Measurements from ENCODE around the gene DUOXA2.

The DUOXA2 gene

DNA sequence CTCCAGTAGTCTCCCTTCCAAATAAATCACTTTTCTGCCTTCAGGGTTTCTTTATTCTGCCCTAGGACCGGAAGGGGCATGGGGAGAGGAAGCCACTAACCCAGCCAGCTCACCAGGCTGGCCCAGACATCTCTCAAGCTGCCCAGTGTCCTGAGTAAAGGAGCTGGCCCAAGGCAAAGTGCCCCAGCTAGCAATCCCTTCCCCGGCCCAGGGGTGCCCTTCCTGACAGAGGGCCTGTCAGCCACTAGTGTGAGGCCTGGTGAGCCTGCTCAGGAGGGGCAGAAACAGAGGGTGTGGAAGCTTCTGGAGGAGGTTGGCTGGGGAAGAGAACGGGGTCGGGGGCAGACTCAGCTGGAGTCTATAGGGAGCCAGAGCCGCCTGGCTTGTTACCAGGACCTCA lies 51.4 kb downstream of the DUOXA2 start:
- Histone ChIP-seq H3K9ac (ENCODE audit: low read length) (no peak overlapping the region), H3K4me3 (ENCODE audit: insufficient read depth, low read length, poor library complexity, severe bottlenecking) (no peak overlapping the region), H3K79me2 (ENCODE audit: insufficient read depth, low read length) (no peaks in the 10 kb centered on the region), H3K9me2 (replicated peaks; ENCODE audit: insufficient read depth, low read length) (no peaks in the 10 kb centered on the region), H2AFZ (ENCODE audit: low read depth, low read length, severe bottlenecking) (no peak overlapping the region), H3K36me3 (ENCODE audit: low read length) (no peaks in the 10 kb centered on the region), H3K27me3 (ENCODE audit: low read length) (no peaks in the 10 kb centered on the region), H4K20me1 (ENCODE audit: low read depth, low read length) (no peaks in the 10 kb centered on the region), H3K27ac (ENCODE audit: low read depth, low read length) (no peak overlapping the region), H3K9me3 (ENCODE audit: insufficient read depth, low read length) (no peaks in the 10 kb centered on the region), H3K4me2 (ENCODE audit: low read depth, low read length, poor library complexity, severe bottlenecking) (no peak overlapping the region), H3F3A (ENCODE audit: insufficient read depth) (no peaks in the 10 kb centered on the region)
- no peak for TF ChIP-seq EZH2phosphoT487 (conservative IDR thresholded peaks at IDR 0.05; ENCODE audit: low read length)
- TF ChIP-seq, protein P1, sequence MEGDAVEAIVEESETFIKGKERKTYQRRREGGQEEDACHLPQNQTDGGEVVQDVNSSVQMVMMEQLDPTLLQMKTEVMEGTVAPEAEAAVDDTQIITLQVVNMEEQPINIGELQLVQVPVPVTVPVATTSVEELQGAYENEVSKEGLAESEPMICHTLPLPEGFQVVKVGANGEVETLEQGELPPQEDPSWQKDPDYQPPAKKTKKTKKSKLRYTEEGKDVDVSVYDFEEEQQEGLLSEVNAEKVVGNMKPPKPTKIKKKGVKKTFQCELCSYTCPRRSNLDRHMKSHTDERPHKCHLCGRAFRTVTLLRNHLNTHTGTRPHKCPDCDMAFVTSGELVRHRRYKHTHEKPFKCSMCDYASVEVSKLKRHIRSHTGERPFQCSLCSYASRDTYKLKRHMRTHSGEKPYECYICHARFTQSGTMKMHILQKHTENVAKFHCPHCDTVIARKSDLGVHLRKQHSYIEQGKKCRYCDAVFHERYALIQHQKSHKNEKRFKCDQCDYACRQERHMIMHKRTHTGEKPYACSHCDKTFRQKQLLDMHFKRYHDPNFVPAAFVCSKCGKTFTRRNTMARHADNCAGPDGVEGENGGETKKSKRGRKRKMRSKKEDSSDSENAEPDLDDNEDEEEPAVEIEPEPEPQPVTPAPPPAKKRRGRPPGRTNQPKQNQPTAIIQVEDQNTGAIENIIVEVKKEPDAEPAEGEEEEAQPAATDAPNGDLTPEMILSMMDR (IDR thresholded peaks at IDR 0.05; ENCODE audit: insufficient read depth, low read length, poor library complexity, severe bottlenecking): no peak

GRCh38 chr15:45166834-45167630 lies 52.9 kb downstream of the DUOXA2 start:
- H4K20me1 ChIP-seq (ENCODE audit: low read depth, low read length): no peaks in the 10 kb centered on the region
- H3K36me3 ChIP-seq (ENCODE audit: low read length): no peaks in the 10 kb centered on the region
- H3K9ac ChIP-seq (ENCODE audit: low read length): peak overlapping the region; percentile 74
- H3K4me2 ChIP-seq (ENCODE audit: low read depth, low read length, poor library complexity, severe bottlenecking): peak overlapping the region; percentile 70
- H3K79me2 ChIP-seq (ENCODE audit: insufficient read depth, low read length): no peaks in the 10 kb centered on the region
- H3K9me2 ChIP-seq (replicated peaks; ENCODE audit: insufficient read depth, low read length): no peaks in the 10 kb centered on the region
- H3K4me3 ChIP-seq (ENCODE audit: insufficient read depth, low read length, poor library complexity, severe bottlenecking): peak overlapping the region; percentile 57
- TF ChIP-seq EZH2phosphoT487 (conservative IDR thresholded peaks at IDR 0.05; ENCODE audit: low read length): no peak
- TF ChIP-seq, protein P1 (IDR thresholded peaks at IDR 0.05; ENCODE audit: insufficient read depth, low read length, poor library complexity, severe bottlenecking): peak; percentile 61
- H3K27ac ChIP-seq (ENCODE audit: low read depth, low read length): peak overlapping the region; percentile 47
- no peaks in the 10 kb centered on the region for H3K9me3 ChIP-seq (ENCODE audit: insufficient read depth, low read length)
- no peaks in the 10 kb centered on the region for H3F3A ChIP-seq (ENCODE audit: insufficient read depth)
- H3K27me3 ChIP-seq (ENCODE audit: low read length): no peaks in the 10 kb centered on the region
- H2AFZ ChIP-seq (ENCODE audit: low read depth, low read length, severe bottlenecking): peak overlapping the region; percentile 99

DNA sequence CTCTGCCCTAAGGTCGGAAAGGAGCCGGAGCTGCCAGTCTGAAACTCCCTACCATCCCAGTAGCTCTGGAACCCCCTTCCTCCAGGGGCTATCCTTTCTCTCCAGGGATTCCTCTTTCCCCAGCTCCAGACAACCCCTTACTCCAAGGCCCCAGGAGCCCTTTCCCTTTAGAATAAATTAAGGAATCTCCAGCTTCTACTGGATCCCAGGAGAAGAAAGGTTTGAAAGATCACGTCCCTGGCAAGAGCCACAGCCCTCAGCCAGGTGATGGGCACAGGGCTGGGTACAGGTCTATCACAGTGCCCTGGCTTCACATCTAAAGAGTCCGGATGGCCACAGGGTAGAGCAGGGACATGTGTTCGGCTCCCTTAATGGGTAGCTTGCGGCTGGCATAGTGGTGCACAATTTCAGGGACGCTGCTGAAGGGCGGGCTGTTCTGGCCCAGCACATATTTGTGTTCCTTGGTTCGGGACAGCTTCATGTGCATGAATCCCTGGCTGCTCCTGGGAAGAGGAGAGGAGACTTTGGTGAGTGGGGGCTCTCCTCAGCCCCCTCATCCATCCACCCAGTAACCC lies 53.6 kb downstream of the DUOXA2 start:
- Histone ChIP-seq H3K9ac (ENCODE audit: low read length) (peak overlapping the region; percentile 74; the same call in 1 of the 2 replicates), H3K9me2 (replicated peaks; ENCODE audit: insufficient read depth, low read length) (no peaks in the 10 kb centered on the region), H3K27me3 (ENCODE audit: low read length) (no peaks in the 10 kb centered on the region), H3F3A (ENCODE audit: insufficient read depth) (no peaks in the 10 kb centered on the region), H4K20me1 (ENCODE audit: low read depth, low read length) (no peaks in the 10 kb centered on the region), H3K9me3 (ENCODE audit: insufficient read depth, low read length) (no peaks in the 10 kb centered on the region), H3K36me3 (ENCODE audit: low read length) (no peaks in the 10 kb centered on the region), H3K79me2 (ENCODE audit: insufficient read depth, low read length) (no peaks in the 10 kb centered on the region), H2AFZ (ENCODE audit: low read depth, low read length, severe bottlenecking) (no peak overlapping the region), H3K4me3 (ENCODE audit: insufficient read depth, low read length, poor library complexity, severe bottlenecking) (no peak overlapping the region), H3K27ac (ENCODE audit: low read depth, low read length) (no peak overlapping the region), H3K4me2 (ENCODE audit: low read depth, low read length, poor library complexity, severe bottlenecking) (no peak overlapping the region)
- TF ChIP-seq, protein P1 (IDR thresholded peaks at IDR 0.05; ENCODE audit: insufficient read depth, low read length, poor library complexity, severe bottlenecking): no peak
- TF ChIP-seq EZH2phosphoT487 (conservative IDR thresholded peaks at IDR 0.05; ENCODE audit: low read length): no peak

Data from SU-DHL-6 (cell line).